Stimulated activated CD8-positive, alpha-beta memory T cell treated with anti-CD3 and anti-CD28 coated beads, Interleukin-7, amount 100 ng/mL, for 4 hours (primary cell): Measurements from ENCODE around the gene WRAP53.
"Not testable (repeated sequence)": the region's sequence is repeated elsewhere in the genome, so short reads cannot be mapped to it uniquely, and the experiment has no call there.

Experiments
- DNase-seq, 2 donors: peaks; one replicate each; pipeline ENCODE4 v3.0.0-alpha.2; 2020; ENCODE audit warnings: low read depth in 2 of 2

The WRAP53 gene

DNA sequence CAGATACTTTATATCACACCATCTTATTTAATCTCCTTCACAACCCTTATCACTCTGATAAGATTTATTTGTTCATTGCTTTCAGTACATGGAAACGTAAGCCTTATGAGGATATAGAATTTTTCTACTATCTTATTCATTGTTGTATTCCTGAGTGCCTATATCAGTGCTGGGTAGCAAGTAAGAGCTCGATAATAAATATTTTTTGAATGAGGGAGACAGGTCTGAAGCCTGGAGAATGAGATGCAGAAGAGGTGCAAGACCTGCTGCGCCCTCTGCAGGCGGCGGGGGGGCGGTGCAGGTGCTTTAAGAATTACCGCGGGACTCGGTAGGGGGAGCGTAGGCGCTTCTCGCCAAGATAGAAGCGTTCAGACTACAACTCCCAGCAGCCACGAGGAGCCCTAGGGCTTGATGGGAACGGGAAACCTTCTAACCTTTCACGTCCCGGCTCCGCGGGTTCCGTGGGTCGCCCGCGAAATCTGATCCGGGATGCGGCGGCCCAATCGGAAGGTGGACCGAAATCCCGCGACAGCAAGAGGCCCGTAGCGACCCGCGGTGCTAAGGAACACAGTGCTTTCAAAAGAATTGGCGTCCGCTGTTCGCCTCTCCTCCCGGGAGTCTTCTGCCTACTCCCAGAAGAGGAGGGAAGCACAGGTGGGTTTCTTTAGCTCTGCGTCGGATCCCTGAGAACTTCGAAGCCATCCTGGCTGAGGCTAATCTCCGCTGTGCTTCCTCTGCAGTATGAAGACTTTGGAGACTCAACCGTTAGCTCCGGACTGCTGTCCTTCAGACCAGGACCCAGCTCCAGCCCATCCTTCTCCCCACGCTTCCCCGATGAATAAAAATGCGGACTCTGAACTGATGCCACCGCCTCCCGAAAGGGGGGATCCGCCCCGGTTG is at the start of gene WRAP53:
Gene WRAP53 (plus strand): TSS at position 570 of the 900 bp plus-strand sequence. CDS start 172 bp downstream, at position 742.
- peak; percentile 89 to 95 for DNase-seq

DNA sequence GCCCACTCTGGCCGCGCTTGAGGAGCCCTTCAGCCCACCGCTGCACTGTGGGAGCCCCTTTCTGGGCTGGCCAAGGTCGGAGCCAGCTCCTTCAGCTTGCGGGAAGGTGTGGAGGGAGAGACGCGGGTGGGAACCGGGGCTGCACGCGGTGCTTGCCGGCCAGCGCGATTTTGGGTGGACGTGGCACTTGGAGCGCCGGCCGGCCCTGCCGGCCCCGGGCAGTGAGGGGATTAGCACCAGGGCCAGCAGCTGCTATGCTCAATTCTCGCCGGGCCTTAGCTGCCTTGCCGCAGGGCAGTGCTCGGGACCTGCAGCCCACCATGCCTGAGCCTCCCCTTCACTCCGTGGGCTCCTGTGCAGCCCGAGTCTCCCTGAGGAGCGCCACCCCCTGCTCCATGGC is 47.5 kb upstream of the WRAP53 start:
- no peak for DNase-seq

DNA sequence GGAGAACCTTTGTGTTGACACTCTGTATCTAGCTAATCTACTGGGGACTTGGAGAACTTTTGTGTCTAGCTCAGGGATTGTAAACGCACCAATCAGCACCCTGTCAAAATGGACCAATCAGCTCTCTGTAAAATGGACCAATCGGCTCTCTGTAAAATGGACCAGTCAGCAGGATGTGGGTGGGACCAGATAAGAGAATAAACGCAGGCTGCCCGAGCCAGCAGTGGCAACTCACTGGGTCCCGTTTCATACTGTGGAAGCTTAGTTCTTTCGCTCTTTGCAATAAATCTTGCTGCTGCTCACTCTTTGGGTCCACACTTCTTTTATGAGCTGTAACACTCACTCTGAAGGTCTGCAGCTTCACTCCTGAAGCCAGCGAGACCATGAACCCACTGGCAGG is 46.6 kb upstream of the WRAP53 start:
- not testable (repeated sequence) for DNase-seq

DNA sequence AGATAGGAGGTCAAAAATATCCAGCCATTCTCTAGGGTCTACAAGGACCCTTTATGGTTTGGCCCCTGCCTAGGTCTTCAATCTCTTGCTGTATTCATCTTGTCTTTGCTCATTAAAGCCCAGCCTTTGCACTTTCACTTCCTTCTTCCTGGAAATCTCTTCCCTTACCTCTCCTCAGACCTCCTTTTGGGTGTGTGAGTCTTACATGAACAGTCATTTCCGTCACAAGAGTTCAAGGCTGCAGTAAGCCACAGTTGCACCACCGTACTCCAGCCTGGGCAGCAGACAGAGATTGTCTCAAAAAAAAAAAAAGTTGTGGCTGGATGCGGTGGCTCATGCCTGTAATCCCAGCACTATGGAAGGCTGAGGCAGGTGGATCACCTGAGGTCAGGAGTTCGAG is 43.5 kb upstream of the WRAP53 start:
- no peak for DNase-seq

DNA sequence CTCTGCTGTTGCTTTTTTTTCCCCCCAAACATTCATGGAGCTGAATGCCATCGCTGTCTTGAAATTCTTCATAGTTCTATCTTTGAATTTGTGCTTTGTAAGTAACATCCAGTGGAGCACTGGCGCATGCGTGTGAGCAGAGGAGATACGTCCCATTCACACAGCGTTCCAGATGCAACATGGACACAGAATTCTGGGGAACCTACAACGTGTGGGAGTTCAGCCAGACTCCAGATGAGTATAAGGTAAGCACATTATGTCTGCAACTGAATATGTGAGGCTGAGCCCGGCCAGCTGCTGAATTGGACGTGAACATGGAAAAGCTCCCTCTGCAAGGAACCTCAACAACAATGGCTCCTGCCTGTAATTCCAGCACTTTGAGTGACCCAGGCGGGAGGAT is 41.8 kb upstream of the WRAP53 start:
- DNase-seq = no peak

DNA sequence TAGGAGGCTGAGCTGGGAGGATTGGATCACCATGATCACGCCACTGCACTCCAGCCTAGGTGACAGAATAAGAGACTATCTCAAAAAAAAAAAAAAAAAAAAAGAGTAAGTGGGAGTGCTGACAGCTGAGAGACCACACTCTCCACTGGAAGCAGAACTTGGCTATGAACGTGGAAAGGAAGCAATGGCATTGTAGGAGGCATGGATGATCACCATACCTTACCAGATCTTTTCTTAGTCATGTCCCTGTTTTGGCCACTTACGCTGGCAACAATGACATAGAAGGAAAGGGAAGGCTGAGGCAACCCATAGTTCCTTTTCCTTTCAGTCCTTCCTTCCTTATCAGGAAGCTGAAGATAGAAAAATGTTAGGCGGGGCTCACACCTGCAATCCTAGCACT is 41.3 kb upstream of the WRAP53 start:
- DNase-seq = no peak

DNA sequence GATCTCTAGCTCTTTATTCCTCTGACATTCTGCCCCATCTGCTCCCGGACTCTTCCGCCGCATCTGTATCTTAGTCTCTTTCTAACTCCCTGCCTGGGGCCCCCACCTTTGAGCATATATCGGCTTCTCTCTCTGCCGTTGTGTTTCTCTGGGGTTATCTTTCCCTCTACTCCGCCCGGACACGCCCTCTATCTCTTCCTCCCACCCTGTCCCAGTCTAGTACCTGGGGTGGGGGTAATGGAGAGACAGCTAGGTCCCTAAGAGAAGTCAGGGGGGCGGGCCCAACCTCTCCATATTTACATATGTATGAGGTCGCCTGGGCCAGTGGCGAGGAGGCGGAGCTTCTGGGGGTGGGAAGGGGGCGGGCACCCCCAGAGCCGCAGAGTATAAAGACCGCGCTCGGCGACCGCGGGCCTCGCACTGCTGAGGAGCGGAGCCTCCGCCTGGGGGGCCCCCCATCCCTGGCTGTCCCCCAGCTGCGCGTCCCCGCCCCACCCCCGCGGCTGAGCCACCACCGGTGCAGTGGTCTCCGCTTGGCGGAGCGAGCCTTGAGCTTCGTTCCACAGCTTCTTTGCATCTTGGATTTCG is 37.7 kb upstream of the WRAP53 start, which contains the start of gene ATP1B2:
Gene ATP1B2 (plus strand): TSS at position 418 of the 588 bp plus-strand sequence. CDS start 593 bp downstream, outside the sequence.
- DNase-seq = peak; percentile 64 to 70

DNA sequence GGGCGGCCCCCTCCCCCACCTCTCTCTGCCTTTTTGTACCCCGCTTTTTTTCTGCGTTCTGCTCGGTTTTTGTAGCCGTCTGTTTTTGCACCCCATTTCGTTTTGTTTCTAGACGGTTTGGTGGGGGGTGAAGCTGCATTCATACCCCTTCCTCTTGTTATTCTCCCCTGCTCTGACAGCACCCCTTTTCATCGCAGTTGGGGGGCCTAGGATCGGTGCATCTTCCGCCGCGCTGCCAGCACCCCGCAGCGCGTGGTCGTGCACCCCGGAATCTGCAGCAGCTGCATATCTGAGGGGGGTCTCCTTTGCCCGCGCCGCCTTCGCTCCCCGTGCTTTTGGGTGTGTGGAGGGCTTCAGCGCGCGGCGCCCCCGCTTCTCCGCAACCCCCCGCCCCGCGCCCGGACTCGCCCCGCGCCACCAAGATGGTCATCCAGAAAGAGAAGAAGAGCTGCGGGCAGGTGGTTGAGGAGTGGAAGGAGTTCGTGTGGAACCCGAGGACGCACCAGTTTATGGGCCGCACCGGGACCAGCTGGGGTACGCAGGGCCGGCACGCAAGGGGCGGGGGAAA is 37.1 kb upstream of the WRAP53 start:
- DNase-seq = no peak

DNA sequence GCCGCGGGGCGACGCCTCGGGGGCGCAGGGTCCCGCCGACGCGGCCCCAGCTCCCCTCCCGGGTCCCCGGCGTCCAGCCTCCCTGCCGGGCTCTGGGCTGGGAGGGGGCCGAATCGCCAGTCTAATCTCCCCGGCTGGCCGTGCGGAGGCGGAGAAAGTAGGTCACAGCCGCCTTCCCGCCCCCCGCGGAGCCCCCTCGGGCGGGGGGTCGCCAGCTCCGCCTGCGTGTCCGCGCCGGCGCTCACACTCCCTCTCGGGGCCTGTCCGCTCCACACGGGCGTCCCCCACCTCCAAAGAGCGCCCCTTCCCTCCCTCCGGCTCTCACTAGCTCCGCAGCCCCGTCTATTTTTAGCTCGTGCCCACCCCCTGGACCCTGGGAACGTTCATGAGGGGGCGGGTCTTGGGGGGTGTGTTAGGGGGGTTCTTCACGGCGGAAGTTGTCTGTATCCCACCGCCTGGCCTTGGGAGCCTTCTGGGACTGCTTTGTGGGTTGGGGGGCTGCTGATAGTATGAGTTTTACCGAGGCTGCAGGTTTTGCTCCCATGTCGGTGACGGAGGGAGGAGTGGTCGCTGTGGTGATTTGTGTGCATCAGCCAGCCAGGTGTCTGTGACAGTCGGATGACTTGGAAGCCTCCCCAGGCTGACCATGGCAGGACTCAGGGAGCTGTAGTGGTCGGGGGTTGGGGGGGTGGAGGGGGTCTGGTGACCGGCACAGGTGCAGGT is 36.5 kb upstream of the WRAP53 start:
- DNase-seq = no peak

DNA sequence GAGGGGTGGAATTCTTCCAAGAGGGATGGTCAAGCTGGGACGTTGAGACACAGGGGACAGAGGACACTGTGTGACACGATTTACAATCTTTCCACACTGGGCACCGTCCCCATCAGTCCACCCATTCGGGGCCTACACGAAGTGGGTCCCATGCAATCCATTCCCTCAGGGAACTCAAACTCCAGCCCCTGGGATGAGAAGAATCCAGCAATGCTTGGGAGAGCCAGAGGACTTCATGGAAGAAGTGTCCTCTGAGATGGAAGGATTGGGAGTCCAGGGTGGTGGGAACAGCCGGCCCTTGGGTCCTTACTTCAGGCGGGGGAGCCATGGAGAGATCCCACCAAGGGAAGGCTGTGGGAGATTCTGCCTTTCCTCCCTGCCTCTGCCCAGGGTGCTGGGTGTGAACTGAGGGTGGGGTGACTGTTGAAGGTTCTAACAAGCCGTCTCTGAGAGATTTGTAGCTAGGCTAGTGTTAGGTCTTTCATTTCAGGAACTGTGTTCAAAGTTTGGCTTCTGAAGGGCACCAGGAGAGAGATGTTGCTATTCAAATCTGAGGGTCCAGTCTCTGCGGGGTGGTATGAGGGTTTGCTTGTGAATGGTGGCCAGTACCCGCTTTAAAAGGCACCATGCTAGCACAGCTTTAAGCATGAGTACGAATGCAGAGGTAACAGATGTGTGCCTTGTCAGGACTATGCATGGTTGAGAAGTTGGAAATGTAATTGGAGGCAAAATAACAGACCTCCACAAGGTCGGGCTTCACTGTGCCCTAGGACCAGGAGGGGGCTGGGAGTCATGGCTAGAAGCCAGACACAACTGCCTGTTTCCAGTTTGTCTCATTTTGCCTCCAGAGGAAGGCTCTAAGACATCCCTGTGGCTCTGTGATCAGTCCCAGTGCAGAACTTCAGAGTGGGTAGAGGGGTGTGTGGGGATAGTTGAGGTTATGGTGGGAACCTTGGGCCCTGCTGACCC is 35.6 kb upstream of the WRAP53 start:
- DNase-seq = no peak

DNA sequence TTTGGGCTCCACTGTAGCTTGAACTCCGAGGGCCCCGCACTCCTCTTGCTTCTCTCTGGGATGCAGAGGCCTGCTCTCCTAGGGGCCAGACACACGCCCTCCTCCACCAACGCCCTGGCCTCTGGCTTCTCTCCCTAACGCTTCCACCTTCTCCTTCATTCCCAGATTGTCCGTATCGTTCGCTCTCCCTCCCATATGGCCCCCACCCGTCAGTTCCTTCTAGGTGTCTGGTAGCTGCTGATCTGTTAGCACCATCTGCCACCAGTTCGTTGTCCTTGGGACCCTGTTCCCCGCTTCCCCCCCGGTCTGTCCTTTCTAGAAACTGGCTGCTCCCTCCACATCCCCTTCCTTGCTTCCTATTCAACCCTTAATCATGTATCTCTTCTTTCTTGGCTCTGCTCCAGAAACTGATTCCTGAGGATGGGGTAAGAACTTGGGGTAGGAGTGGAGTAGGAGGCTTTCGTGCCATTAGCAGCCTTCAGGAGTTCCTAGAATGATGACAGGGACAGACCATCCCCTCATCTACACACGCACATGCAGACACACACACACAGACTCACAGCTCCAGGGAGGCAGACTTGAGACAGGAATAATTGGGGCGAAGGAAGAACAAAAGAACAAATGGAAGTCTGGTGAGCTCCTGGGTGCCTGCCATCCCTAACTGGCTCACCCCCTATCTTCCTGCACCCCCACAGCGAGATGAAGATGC is 33.3 kb upstream of the WRAP53 start:
- no peak for DNase-seq

DNA sequence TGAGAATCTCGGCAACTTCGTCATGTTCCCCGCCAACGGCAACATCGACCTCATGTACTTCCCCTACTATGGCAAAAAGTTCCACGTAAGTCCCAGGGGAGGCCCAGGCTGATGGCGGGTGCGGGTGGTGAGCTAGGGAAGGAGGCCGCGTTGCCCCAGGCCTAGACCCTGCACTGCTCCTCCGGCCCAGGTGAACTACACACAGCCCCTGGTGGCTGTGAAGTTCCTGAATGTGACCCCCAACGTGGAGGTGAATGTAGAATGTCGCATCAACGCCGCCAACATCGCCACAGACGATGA is 32.8 kb upstream of the WRAP53 start:
- DNase-seq = no peak

DNA sequence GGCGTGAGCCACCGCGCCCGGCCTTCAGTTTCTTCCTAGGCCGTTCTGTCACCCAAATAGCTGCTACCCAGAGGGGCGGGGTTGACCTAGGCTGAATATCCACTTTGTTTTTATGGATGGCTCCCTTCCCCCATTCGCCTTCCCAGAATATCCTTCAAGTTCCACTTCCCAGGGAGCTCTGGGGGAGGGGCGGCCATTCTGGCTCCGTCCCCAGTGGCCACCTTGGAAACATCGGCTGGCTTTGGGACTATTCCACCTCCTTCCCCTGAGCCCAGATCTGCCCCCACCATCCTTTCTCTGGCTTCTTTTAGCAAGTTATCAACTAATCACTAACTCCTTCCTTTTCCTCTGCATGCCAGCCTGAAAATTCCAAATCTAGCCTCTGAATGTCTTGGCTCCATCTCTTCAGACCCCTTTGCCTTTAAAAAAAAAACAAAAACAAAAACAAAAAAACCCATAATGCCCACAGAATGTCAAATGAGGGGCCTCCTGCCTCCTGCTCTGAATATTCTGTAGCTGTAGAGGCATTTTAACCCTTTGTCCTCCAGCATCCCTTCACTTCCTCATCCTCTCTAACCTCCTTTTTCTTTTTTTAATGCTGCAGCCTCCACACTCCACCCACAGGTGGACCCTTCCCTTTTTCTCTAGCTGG is 31.2 kb upstream of the WRAP53 start:
- DNase-seq = no peak

DNA sequence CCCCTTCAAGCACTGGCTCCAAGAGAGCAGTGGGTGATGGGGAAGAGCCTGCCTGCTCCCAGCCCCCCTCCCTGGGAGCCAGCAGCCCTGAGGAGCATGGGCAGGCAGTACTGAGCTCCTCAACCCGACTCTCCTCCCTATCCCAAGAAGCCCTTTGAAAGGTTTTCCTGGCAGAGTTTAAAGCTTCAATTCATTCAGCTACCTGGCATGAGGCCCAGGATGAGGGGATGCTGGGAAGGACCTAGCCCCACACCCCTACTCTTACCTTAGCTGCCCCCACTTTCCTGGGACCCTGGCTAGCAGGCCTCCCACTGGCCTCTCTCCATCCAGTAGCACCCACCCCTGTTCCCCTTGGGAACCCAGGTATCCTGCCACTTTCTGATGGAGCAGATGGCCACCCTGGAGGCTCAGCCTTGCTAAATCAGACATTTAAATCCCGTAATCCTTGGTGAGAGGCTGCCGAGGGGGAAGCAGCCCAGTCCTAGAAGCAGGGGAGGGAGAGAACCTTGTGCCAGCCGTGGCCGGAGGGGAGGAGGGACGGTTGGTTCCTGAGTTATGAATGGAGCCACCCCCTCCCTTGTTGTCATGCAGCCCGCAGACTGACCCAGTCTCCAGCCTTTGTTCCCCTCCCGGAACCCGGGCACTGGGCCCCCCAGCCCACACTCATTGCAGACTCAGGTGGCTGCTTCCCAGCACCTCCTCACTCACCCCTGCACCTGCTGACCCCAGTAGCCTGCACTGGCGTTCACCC is 20.4 kb upstream of the WRAP53 start:
- DNase-seq = no peak

DNA sequence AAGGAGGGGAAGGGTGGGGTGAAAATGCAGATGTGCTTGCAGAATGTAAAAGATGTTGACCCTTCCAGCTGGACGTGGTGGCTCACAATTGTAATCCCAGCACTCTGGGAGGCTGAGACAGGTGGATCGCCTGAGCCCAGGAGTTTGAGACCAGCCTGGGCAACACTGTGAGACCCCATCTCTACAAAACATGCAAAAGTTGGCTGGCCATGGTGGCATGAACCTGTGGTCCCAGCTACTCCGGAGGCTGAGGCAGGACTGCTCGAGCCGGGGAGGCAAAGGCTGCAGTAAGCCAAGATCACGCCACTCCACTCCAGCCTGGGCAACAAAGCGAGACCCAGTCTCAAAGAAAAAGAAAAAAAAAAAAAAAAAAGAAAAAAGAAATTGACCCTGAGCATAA is 19.8 kb upstream of the WRAP53 start:
- no peak for DNase-seq

DNA sequence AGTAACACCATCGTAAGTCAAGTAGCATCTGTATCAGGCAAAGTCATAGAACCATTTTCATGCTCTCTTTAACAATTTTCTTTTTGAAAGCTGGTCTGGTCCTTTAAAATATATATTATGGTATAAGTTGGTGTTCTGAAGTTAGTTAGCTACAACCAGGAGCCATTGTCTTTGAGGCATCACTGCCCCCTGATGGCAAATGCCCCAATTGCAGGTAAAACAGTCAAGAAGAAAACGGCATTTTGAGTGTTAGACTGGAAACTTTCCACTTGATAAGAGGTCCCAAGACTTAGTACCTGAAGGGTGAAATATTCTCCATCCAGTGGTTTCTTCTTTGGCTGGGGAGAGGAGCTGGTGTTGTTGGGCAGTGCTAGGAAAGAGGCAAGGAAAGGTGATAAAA is 15.0 kb upstream of the WRAP53 start:
- DNase-seq = no peak

DNA sequence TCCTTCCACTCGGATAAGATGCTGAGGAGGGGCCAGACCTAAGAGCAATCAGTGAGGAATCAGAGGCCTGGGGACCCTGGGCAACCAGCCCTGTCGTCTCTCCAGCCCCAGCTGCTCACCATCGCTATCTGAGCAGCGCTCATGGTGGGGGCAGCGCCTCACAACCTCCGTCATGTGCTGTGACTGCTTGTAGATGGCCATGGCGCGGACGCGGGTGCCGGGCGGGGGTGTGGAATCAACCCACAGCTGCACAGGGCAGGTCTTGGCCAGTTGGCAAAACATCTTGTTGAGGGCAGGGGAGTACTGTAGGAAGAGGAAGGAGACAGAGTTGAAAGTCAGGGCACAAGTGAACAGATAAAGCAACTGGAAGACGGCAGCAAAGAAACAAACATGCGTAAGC is 13.3 kb upstream of the WRAP53 start:
- no peak for DNase-seq

DNA sequence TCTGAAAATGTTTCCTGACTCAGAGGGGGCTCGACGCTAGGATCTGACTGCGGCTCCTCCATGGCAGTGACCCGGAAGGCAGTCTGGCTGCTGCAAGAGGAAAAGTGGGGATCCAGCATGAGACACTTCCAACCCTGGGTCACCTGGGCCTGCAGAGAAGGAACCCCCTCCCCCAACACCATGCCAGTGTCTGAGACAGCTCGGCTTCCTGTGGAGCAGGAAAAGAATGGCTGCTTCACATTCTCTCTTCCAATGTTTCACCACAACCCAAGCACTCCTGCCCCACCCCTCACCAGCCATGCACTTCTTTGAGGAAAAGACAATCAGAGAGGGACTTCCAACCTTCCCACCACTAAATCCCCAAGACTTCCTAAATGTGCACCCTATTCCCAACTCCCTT is 11.7 kb upstream of the WRAP53 start:
- no peak for DNase-seq

DNA sequence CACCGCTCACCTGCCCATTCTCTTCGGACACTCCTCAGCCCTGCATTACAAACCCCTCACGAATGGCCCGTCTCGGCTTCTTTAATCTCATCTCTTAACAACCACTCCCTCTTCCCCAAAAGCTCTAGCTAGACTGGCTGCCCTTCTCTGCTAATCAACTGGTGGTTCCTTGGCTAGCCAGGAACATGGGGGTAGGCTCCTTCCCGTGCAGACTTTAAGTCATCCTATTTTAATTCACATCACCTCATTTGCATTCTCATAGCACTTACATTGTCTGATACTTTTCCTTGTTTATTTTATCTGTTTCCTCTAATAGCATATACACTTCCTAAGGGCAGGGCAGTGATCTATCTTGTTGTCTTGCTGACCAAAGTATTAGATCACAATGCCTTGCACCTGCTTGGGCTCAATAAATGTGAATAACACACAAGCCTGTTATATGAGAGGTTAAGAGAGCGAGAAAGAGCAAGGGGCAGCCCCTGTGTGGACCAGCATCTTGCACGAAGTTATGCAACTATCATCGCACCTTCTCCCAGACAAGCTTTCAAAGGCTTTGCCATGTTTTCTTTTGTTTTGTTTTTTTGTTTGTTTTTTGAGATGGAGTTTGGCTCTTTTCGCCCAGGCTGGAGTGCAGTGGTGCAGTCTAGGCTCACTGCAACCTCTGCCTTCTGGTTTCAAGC is 10.7 kb upstream of the WRAP53 start:
- no peak for DNase-seq
